KG1 (cell line): Measurements from ENCODE around the gene SMIM11.
"Not testable (repeated sequence)": the region's sequence is repeated elsewhere in the genome, so short reads cannot be mapped to it uniquely, and the experiment has no call there.

Experiments used
- DNase-seq: peaks from one replicate; lab custom pipeline; 2025; lab: John Stamatoyannopoulos, UW

The SMIM11 gene, protein sequence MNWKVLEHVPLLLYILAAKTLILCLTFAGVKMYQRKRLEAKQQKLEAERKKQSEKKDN

DNA sequence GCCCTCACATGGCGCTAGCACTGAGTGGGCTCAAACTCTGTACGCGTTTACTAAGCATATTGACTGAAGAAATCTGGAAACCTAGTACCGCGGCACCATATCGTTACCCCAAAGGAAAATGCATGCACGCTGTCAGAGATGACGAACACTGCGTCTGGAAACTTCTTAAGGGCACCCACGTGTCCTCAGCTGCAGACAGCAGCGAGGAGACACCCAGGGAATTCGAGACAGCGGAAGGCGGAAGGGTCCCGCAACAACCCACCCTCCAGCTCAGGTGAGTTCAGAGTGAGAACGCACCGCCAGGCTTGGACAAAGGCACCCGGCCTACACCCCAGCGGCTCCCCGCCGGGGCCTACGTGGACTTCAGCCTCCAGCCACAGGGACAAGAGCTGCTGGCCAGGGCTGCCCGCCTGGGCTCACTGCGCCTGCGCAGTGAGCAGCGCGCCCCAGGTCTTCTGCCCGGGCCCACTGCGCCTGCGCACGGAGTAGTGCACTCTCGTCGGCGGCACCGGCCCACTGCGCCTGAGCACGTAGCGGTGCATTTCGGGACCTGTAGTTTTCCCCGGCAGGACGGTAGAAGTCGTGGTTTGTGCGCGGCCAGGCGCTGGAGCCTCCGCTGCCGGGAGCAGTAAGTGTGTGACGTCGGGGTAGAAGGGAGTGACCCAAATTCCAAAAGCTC, at the start of gene SMIM11:
Gene SMIM11 (plus strand): TSS at position 568 of the 679 bp plus-strand sequence. CDS start 3,998 bp downstream, outside the sequence.
- DNase-seq: not testable (repeated sequence)

DNA sequence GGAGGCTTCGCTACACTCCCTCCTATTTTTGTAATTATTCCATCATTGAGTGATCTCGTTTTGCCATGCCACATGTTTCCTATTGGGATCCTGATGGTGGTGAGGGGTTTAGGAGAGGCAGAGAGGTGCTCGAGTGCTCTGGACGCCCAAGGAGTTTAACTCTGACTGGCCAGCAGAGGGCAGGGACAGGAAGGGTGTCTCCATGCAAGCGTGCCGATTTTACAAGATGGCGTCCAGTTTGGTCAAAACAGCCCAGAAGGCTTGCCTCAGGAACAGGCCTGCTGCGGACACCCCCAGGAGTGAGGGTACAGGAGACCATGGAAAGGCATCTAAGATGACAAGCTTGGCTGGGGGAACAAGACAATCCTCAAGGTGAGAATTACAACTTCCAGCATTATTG, 45.3 kb upstream of the SMIM11 start:
- DNase-seq: no peak

DNA sequence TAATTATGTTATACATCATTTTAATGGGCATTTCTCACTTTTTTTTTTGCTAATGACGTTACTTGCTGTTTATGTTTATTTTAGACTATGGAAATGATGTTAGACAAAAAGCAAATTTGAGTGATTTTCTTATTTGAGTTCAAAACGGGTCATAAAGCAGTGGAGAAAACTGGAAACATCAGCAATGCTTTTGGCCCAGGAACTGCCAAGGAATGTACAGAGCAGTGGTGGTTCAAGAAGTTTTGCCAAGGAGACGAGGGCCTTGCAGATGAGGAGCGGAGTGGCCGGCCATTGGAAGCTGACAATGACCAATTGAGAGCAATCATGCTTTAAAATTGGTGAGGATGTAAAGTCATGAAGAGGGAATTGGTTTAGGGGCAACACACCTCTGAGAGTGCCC, 43.6 kb upstream of the SMIM11 start:
- no peak for DNase-seq

DNA sequence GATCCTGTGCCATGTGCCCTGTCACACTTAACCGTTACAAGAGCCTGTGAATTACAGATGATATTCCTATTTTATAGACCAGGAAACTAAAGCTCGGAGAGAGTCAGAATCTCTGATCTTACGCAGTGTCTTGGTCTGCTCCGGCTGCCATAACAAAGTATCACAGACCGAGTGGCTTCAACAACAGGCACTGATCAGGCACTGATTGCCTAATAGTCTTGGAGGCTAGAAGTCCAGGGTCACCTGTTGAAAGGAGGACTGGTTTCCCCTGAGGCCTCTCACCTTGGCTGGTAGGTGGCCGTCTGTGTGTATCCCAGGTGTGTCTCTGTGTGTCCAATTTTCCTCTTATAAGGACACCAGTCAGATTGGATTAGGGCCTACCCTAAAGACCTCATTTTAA, 43.0 kb upstream of the SMIM11 start:
- DNase-seq: no peak

DNA sequence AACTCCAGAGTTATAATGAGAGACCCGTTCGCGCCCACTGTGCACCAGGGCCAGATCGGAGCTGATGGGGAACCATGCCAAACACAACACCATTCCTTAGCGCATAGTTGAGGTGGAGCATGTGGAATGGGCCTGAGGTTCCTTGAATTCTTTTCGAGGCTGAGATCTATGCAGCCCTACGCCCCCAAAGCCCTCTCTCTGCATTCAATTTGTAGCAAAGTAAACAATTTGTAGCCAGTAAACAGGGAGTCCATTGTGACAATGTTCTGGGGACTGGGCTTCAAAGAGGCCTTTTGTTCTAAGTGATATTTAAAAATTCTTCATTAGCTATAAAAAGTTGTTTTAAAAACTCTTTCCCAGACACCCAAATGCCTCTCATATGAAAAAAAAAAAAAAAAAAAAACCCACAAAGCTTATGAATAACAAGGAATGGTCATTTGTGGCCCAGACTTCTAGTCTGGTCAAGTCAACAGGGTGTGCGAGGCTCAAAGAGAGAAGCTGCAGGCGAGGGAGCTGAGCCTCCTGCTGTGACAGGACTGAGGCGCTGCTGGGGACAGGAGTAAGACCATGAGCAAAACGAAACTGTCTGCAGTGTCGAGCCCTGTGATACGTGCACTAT, 42.1 kb upstream of the SMIM11 start:
- DNase-seq: no peak

DNA sequence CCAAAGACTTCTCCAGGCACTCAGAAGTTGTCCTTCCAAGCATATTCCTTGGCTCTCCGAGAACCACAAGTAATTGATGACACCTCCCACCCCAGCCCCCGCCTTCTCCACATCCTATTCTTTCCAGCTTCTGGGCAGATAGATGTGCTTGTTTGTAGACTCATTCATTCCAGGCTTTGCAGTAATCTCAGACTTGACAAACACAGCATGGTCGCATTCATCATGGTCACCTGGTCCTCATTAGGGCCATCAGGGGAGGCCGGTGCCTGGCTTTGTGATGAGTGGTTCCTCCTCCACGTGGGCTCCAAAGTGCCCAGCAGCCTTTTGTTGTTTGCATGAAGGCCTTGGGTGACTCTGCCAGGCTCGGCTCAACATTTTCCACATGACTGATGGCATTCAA, 40.0 kb upstream of the SMIM11 start:
- no peak for DNase-seq

DNA sequence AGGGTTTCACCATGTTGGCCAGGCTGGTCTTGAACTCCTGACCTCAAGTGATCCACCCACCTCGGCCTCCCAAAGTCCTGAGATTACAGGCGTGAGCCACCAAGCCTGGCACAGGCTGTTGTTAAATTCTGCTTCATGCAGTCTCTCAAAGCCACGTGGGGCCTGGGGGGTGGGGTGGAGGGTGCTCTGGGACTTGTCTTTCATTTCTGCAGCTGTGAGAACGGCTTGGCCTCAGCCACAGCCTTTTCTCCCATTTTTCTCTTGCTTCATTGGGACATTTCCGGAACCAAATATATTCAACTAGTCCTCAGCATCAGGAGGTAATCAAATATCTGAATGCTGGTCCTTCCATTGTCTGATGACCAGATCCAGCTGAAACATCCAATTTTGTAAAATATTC, 39.1 kb upstream of the SMIM11 start:
- no peak for DNase-seq

DNA sequence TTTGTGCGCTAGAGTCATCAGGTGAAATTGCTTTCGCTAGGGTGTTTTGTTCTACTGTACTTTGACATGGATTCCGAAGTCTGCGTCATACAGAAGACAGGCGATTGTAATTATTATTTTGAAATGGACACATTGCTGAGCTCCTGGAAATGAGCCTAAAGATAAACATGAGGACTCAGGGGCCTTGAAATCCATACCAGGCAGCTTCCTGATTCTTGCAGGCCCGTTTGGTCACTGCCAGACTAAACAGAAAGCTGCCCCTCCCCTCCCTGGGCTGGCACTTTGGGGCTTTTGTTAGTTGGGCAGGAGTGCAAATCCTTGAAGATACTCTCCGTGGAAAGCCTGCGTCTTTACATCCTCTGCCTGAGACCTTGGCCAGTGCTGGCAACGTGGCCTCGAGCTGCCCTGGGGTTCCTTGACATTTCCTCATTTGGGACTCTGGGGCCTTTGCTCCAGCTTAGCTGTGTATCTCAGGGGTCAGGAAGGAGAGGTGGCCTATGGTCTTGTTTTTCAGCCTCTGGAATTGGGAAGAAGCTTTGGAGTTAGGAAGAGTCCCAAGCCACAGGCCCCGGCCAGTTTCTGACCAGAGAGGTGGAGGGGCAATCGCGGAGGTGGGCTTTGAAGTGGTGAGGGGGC, 38.4 kb upstream of the SMIM11 start:
- no peak for DNase-seq

DNA sequence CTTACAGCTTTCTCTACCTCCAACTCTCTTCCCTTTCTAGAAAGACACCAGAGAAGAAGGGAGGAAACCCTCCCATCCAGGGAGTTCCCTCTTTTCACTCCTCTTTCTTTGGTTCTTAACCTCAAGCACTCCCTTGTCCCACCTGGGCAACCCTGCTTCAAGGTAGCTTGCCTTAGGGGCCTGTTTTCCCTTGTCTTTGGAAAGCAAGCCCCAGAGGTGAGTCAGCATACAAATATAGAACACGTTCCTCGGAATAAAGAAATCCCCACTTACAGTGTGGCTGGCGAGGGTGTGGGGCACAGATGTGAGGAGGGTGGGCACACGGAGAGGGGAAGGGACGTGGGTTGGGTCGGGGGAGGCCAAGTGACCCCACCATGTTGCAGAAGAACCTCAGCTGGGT, 37.6 kb upstream of the SMIM11 start:
- no peak for DNase-seq

DNA sequence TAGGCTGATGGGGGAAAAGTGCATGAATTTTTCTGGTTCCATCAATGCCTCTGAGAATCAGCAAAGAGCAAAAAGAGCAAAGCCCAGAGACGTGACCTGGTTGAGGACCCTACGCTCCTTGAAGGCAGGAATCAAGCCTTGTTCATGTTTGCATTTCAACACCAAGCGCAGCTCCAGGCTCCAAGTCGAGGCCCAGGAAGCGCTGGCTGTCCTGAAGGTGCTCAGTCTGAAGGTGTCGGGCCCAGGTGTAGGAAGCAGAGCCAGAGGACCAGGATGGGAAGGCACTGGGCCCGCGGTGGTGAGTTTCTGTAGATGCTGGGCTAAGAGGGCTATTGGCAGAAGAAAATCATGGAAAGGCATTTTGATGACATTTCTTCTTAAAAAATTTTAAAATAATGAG, 37.1 kb upstream of the SMIM11 start:
- no peak for DNase-seq

DNA sequence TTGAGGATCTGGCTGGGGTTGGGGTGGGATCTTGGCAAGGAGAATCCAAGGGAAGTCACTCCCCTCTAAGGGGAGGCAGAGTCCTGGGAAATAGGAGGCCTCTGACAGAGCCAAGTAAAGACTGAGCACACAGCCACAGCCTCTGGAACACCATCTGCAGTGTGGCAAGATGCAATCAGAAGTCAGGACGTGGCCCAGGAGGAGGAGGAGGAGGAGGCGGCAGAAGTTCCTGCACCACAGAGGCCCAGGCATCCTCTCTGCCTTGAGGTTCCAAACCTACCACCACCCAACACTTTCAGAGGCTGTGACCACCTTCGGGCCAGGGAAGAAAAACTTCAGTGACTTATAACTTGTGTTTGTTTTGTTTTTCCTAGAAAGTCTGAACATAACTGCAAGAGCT, 35.2 kb upstream of the SMIM11 start:
- no peak for DNase-seq

DNA sequence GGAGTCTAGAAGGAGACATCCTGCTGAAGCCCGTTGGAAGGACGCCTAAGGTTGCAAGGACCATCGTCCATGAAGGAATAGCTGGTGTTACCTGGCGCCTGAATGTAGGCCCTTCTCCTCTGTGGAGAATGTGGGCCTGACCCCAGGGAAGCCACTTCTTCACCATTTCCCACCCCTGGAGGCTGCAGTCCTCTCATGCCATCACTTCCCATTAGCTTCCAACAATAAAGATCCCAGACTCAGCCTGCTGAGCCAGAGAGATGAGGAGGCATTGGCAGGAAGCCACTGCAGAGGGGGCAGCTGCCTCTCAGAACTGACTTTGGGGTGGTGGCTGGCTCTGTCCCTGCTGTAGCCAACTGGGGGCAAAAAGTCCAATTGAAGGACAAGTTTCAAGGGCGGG, 32.8 kb upstream of the SMIM11 start:
- DNase-seq: no peak

DNA sequence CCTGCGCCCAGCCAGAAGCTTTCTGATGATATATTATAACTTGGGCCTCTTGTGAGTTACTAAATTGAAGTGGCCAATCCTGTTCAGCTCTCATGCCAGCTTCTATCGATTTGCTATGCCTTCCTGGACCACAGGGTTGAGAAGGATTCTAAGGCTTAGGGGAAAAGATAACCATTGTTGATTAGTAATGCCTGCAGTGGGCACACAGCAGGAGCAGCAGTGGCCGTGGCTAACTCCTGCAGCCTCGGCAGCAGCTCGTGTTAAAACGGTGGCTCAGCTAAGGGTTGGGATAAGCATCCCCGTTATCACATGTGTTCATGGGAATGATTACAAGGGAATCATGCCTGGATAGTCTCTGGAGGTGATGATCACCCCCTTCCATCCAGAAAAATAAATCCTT, 32.0 kb upstream of the SMIM11 start:
- DNase-seq: no peak

DNA sequence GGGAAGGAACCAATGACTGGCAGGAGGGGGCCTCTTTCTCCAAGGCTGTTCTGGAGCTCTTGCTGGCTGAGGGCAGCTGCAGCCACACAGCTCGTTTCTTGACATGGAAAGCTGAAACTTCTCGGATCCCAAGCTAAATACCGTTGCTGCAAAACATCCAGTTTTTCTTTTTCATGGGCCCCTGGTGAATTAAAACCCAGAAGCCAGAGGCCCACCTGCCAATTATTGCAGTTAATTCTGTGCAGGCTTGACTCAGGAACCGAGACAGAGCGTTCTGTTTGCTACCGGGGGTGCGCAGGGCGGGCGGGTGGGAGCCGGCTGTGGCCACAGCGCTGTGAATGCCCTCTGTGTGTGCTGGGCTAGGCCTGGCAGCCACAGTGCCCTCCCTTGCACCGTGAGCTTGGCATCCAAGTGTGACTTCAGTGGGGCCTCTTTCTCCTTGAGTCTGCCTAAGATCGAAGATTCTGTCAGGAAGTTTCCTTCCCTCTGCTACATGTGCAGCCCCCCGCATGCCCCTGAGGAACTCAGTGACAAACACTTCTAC, 31.4 kb upstream of the SMIM11 start:
- no peak for DNase-seq

DNA sequence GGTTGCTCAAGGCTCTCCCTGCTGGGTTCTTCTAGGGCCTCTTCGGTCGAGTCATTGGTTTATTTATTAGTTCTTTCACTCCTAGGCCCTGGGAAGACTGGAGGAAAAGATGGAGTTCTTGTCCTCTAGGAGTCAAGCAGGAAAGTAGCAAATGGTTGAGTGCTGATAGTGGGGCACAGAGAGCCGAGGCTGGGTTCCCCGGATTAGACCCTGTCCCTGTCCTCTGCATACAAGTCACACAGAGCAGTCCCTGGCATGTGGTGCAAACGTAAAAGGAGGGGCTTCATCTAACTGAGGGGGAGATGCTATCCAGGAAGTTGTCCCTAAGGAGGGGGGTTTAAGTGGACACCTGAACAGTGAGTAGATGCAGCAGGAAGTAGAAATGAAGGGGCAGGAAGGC, 30.7 kb upstream of the SMIM11 start:
- no peak for DNase-seq

DNA sequence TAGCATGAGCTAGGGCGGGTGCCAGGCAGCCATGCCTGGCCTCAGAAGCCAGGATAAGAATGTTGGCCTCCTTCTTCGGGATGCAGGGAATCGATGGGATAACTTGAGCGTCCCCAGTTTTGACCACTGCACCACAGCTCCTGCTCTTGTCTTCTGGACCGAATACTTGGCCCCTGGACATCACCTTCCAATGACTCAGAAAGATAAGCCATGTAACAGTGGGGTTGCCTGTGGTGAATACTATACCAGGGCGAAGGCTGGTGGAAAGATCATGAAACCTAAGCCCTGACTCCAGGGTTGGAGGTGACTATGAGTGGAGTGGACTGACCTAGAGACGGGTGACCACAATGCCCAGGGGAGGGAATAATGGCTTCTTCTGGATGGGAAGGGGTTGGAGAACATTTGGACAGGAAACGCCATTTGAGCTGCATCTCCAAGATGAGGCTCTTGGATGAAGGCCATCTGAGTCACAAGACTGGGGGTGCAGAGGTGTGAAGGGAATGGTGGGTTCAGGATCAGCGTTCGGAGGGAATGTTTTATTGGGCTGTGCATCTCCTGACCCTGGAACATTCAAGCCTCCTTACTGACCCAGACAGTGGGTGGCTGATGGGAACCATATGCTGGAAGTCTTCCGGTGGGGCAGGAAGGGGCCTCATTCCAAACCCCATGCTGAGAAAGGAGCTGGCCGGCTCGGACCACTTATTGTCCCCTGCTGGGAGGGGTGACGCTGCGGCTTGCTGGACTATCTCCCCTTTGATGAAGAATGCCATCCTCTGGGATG, 30.0 kb upstream of the SMIM11 start:
- DNase-seq: no peak

DNA sequence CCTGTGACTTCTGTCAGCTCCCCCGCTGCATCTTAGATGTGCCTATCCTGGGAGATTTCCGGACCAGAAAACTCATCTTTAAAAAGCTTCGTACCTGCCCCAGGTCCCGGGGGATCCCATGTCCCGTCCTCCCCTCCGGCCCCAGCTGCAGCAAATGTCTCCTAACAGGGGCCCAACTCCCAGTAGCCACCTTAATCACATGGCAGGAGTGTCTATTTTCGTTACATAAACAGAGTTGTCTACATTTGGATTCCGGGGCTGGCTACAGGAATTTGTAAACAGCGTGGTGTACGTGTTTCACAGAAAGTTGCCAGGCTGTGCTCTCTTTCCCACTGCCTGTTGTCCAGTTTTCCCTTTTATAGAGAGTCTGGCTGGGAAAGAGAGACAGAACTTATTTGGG, 29.4 kb upstream of the SMIM11 start:
- no peak for DNase-seq

DNA sequence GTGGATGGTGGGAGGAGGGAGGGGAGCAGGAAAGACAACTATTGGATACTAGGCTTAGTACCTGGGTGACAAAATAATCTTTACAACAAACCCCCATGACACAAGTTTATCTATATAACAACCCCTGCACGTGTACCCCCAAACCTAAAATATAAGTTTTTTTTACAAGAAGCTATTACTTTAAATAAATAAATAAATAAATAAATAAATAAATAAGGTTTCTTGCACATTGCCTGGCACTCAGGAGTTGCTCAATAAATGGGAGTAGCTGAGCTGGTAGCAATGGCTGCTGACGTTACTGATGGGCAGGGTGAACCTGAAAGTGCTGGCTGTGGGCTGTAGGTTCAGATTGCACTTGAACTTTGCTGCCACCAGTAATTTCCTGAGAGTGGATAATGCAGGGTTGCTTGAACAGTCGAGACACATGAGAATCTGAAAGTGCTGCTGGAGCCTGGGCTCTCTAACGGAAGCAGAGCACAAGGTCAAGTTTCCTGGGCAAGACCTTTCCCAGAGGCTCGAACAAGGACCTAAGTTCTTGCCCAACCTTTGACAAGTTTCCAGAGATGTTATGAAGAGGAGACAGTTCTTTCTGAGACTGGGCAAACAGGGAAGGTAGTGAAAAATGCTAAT, 26.3 kb upstream of the SMIM11 start:
- no peak for DNase-seq

DNA sequence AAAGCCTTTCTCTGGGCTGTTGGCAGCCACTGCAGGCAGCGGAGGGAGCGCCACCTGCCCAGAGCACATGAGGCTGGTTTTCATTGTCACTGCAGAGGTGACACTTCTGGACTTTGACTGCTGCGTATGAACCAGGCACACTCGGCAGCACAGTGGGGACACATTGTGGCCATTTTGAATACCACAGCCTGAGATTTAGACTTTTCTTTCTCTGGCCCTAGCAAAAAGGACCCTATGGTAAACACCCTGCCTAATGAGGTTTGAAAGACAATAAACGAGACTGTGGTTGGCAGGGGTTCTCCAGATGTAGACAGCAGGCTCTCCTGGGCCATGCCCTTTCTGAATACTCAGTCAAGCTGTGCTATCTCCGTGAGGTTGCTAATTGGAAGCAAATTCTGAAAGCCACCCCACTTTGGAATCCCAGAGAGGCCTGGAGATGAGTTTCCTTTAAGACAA, 23.5 kb upstream of the SMIM11 start:
- peak; percentile 4 for DNase-seq

DNA sequence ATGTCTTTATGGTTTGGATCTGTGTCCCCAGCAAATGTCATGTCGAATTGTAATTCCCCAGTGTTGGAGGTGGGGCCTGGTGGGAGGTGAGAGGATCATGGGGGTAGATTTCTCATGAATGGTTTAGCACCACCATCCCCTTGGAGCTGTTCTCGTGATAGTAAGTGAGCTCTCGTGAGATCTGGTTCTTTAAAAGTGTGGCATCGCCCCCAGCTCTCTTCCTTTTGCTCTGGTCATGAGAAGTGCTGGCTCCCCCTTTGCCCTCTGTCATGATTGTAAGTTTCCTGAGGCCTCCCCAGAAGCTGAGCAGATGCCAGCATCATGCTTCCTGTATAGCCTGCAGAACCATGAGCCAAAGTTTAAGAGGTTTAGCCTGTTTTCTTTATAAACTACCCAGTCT, 22.8 kb upstream of the SMIM11 start:
- no peak for DNase-seq

DNA sequence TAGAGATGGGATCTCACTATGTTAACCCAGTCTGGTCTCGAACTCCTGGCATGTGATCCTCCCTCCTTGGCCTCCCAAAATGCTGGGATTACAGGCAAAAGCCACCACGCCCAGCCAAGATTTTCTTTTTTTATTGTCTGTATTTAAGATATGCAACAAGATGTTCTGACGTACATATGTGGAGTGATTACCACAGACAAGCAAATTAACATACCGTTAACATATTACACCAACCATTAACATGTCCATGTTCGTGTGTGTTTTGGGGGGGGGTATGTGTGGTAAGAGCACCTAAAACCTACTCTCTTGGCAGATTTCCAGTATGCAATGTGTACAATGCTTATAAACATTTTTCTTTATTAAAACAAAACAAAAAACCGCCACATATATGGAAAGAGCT, 22.1 kb upstream of the SMIM11 start:
- no peak for DNase-seq

DNA sequence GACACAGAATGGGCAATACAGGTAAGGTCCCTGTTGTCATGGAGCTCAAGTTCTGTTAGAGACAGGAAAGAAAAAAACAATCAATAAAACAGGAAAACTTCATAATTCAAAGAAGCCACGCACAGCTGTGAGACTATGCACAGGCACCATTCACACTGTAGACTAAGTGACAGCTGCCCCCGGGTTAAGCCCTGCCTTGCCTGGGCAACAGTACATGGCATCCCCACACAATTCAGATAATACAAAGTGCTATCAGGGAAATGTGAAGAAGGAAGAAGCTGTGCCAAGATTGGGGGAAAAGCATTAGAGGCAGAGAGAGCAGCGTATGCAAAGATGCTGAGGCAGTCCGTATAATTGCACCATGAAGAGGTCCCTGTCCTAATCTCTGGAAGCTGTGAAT, 20.5 kb upstream of the SMIM11 start:
- no peak for DNase-seq
